Measurements from ENCODE around the gene ETV3. TPM values are rescaled to one million over a fixed set of nuclear protein-coding genes. Genes with fewer than 3 reads are reported as not detected.

Gene ETV3
- total RNA-seq, 1 donor: 101 TPM

DNA sequence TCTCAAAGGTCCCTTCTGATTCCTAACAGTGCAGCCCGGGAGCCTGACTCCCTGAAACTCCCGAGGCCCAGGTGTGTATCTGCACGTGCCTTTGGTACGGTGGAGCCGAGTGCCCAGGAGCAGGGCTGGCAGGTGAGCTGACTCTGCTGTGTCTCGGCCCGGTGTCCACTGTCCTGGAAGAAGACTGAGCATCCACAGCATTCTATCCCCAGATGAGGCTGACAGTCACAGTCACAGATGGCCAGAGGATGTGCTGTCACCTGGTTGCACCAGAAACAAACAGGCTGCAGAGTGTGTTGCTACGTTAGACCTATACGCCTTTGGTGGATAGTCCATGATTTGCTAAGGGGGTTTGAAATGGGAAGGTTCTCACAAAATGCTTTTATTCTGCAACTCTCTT, 48.4 kb downstream of the ETV3 start:
- Histone ChIP-seq H3K4me1 (ENCODE audit: insufficient read depth, low read length) (no peaks in the 10 kb centered on the region), H3K9me3 (ENCODE audit: low read depth, low read length) (no peaks in the 10 kb centered on the region), H3K4me3 (ENCODE audit: low read length) (no peak overlapping the region), H3K27me3 (ENCODE audit: insufficient read depth, low read length) (no peaks in the 10 kb centered on the region)

DNA sequence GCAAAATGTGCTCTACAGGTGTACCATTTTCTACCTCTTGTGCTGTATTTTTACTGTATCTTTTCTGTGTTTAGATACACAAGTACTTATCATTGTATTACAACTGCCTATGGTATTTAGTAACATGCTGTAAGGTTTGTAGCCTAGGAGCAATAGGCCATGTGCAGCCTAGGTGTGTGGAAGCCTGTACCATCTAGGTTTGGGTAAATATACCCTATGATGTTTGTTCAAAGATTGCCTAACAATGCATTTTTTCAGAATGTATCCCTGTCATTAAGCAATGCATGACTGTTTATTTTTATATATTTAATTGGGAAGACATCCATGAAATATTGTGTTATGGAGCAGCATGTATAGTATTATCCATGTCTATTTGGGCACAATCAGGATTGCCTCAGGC, 49.6 kb downstream of the ETV3 start:
- Histone ChIP-seq H3K27me3 (ENCODE audit: insufficient read depth, low read length) (no peaks in the 10 kb centered on the region), H3K9me3 (ENCODE audit: low read depth, low read length) (no peaks in the 10 kb centered on the region), H3K4me1 (ENCODE audit: insufficient read depth, low read length) (no peaks in the 10 kb centered on the region), H3K4me3 (ENCODE audit: low read length) (no peak overlapping the region)

DNA sequence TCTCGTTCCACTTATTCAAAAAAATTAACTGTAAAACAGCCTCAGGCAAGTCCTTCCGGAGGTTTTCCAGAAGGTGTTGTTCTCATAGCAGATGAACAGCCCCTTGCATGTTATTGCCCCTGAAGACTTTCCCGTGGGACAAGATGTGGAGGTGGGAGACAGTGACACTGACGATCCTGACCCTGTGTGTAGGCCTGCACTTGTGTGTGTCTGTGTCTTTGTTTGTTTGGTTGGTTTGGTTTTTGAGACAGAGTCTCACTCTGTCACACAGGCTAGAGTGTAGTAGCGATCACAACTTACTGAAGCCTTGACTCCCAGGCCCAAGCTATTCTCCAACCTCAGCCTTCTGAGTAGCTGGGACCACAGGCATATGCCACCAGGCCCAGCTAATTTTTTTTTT, 51.2 kb downstream of the ETV3 start:
- no peaks in the 10 kb centered on the region for H3K27me3 ChIP-seq (ENCODE audit: insufficient read depth, low read length)
- H3K9me3 ChIP-seq (ENCODE audit: low read depth, low read length): no peaks in the 10 kb centered on the region
- no peaks in the 10 kb centered on the region for H3K4me1 ChIP-seq (ENCODE audit: insufficient read depth, low read length)
- H3K4me3 ChIP-seq (ENCODE audit: low read length): no peak overlapping the region

DNA sequence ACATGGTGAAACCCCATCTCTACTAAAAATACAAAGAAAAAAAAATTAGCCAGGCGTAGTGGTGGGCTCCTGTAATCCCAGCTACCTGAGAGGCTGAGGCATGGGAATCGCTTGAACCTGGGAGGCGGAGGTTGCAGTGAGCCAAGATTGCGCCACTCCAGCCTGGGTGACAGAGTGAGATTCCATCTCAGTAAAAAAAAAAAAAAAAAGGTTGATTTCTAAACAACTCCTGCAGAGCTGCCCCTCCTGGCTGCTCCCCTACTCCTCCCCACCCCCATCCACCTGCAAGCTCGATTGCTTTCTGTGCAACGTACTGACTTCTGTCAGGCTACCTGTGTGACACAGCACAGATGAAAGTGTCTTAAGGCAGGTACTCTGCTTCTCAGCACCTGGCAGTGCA, 51.9 kb downstream of the ETV3 start:
- H3K4me3 ChIP-seq (ENCODE audit: low read length): no peak overlapping the region
- H3K4me1 ChIP-seq (ENCODE audit: insufficient read depth, low read length): no peaks in the 10 kb centered on the region
- H3K9me3 ChIP-seq (ENCODE audit: low read depth, low read length): no peaks in the 10 kb centered on the region
- H3K27me3 ChIP-seq (ENCODE audit: insufficient read depth, low read length): no peaks in the 10 kb centered on the region

DNA sequence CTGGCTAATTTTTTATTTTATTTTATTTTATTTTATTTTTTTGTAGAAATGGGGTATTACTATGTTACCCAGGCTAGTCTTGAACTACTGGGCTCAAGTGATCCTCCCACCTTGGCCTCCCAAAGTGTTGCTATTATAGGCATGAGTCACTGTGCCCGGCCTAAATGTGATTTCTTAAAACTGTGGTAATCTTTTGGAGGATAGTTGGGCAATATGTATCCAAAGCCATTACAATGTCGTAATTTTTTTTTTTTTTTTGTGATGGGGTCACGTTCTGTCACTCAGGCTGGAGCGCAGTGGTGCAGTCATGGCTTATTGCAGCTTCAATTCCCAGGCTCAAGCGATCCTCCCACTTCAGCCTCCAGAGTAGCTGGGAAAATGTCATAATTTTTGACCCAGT, 52.8 kb downstream of the ETV3 start:
- Histone ChIP-seq H3K9me3 (ENCODE audit: low read depth, low read length) (no peaks in the 10 kb centered on the region), H3K4me3 (ENCODE audit: low read length) (no peak overlapping the region), H3K4me1 (ENCODE audit: insufficient read depth, low read length) (no peaks in the 10 kb centered on the region), H3K27me3 (ENCODE audit: insufficient read depth, low read length) (no peaks in the 10 kb centered on the region)

DNA sequence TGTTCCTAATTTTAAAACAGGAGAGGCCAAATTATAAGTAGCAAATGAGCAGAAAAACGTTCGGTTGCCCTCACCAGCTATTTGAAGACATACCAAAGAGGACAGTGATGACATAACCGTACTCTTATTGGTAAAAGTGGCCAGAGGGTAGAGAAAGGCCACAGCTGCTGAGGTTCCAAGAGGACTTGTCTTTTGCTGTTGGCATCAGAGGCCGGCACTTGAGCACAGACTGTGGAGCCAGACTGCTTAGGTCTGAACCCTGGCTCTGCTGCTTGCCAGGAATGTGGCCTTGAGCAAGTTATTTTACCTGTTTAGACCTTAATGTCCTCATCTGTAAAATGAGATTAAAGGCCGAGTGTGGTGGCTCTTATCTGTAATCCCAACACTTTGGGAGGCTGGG, 53.5 kb downstream of the ETV3 start:
- Histone ChIP-seq H3K9me3 (ENCODE audit: low read depth, low read length) (no peaks in the 10 kb centered on the region), H3K4me1 (ENCODE audit: insufficient read depth, low read length) (no peaks in the 10 kb centered on the region), H3K27me3 (ENCODE audit: insufficient read depth, low read length) (no peaks in the 10 kb centered on the region), H3K4me3 (ENCODE audit: low read length) (no peak overlapping the region)

DNA sequence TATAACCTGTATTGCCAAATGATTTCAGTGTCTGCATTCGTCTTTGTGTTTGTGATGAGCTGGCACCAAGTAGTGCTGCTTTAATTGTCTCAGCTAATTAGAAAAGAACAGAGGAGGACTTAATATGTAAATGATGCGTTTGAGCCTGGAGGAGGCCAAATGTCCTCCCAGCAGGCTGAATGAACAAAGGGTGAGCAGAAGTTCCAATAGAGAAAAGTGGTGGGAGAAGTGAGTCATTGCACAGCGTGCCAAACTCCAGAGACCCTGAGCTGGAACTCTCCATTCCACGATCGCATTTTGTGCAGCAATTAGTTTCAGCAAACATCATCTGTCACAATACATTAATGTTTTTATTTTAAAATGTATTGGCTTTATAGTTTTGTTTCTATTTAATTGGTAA, 56.5 kb downstream of the ETV3 start:
- Histone ChIP-seq H3K4me3 (ENCODE audit: low read length) (no peak overlapping the region), H3K4me1 (ENCODE audit: insufficient read depth, low read length) (no peaks in the 10 kb centered on the region), H3K9me3 (ENCODE audit: low read depth, low read length) (no peaks in the 10 kb centered on the region), H3K27me3 (ENCODE audit: insufficient read depth, low read length) (no peaks in the 10 kb centered on the region)

DNA sequence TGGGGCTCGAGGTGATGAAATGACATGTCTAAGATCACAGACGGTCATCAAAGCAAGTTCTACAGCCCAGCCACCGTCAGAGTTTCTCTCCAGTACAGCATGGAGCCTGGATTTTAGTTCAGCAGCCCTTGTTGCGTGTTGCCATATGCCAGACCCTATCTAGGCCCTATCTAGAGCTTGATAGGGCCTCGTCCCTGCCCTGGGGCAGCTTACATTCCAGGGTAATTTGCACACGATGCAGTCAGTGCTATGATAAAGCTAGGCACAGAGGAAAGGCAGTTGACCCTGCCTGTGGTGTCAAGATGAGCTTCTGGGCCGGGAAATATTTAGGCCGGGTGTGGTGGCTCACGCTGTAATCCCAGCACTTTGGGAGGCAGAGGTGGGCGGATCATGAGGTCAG, 57.5 kb downstream of the ETV3 start:
- no peaks in the 10 kb centered on the region for H3K9me3 ChIP-seq (ENCODE audit: low read depth, low read length)
- H3K4me3 ChIP-seq (ENCODE audit: low read length): no peak overlapping the region
- H3K4me1 ChIP-seq (ENCODE audit: insufficient read depth, low read length): no peaks in the 10 kb centered on the region
- no peaks in the 10 kb centered on the region for H3K27me3 ChIP-seq (ENCODE audit: insufficient read depth, low read length)

DNA sequence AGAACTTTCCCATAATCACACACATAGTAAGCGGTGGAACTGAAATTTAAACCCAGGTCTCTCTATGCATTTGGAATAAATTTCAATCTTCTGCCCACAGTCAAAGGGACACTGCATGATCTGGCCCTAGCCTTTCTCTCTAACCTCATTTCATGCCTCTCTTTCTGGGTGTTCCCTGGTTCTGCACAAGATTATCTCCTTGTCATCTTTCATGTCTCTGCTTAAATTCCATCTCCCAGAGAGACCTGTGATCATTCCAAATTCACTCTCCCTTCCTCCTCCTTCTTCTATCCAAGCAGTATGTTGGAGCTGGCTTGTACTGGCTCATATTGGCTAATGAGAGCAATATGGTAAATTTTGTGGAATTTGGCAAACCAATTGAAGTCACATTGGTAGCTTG, 60.8 kb downstream of the ETV3 start:
- Histone ChIP-seq H3K4me1 (ENCODE audit: insufficient read depth, low read length) (no peaks in the 10 kb centered on the region), H3K4me3 (ENCODE audit: low read length) (no peak overlapping the region), H3K27me3 (ENCODE audit: insufficient read depth, low read length) (no peaks in the 10 kb centered on the region), H3K9me3 (ENCODE audit: low read depth, low read length) (no peaks in the 10 kb centered on the region)

DNA sequence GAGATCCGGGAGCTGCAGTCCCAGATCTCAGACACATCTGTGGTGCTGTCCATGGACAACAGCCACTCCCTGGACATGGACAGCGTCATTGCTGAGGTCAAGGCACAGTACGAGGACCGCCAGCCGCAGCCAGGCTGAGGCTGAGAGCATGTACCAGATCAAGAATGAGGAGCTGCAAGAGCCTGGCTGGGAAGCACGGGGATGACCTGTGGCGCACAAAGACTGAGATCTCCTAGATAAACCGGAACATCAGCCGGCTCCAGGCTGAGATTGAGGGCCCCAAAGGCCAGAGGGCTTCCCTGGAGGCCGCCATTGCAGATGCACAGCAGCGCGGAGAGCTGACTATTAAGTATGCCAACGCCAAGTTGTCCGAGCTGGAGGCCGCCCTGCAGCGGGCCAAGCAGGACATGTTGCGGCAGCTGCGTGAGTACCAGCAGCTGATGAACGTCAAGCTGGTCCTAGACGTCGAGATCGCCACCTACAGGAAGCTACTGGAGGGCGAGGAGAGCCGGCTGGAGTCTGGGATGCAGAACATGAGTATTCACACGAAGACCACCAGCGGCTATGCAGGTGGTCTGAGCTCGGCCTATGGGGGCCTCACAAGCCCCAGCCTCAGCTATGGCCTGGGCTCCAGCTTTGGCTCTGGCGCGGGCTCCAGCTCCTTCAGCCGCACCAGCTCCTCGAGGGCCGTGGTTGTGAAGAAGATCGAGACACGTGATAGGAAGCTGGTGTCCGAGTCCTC, 64.1 kb downstream of the ETV3 start:
- no peak overlapping the region for H3K4me3 ChIP-seq (ENCODE audit: low read length)
- no peaks in the 10 kb centered on the region for H3K9me3 ChIP-seq (ENCODE audit: low read depth, low read length)
- no peaks in the 10 kb centered on the region for H3K4me1 ChIP-seq (ENCODE audit: insufficient read depth, low read length)
- no peaks in the 10 kb centered on the region for H3K27me3 ChIP-seq (ENCODE audit: insufficient read depth, low read length)

Other genes starting within 250 kb of the ETV3 start
- gene PEAR1, start 244.7 kb downstream of the ETV3 start, total RNA-seq: 1.7 TPM
- gene LRRC71, start 217.8 kb downstream of the ETV3 start, total RNA-seq: not detected
- gene ARHGEF11, start 92.7 kb downstream of the ETV3 start, total RNA-seq: 18.3 TPM
- 0.10 TPM for gene ETV3L, start 38.6 kb downstream of the ETV3 start, total RNA-seq